Stimulated activated CD8-positive, alpha-beta memory T cell treated with anti-CD3 and anti-CD28 coated beads, Interleukin-7, amount 100 ng/mL, for 4 hours (primary cell): ENCODE results near the gene ASF1A.

ENCODE experiments used
- DNase-seq, 2 donors: peaks; one replicate each; pipeline ENCODE4 v3.0.0-alpha.2; 2020; ENCODE audit warnings: low read depth in 2 of 2

ASF1A gene

GRCh38 chr6:118913161-118913560 is 19.2 kb downstream of the ASF1A start:
- no peak for DNase-seq

GRCh38 chr6:118914598-118914997 is 20.6 kb downstream of the ASF1A start:
- no peak for DNase-seq

- DNase-seq: no peak
Observed at GRCh38 chr6:118917546-118918328, 23.8 kb downstream of the ASF1A start.

GRCh38 chr6:118918329-118918725 is 24.4 kb downstream of the ASF1A start:
- DNase-seq: no peak

GRCh38 chr6:118921084-118921483 is 27.1 kb downstream of the ASF1A start:
- no peak for DNase-seq

- no peak for DNase-seq
Observed at GRCh38 chr6:118923035-118923434, 29.1 kb downstream of the ASF1A start.

- no peak for DNase-seq
Observed at GRCh38 chr6:118930680-118931079, 36.7 kb downstream of the ASF1A start.

- DNase-seq: no peak
Observed at GRCh38 chr6:118931436-118931835, 37.5 kb downstream of the ASF1A start.

GRCh38 chr6:118932421-118932820 is 38.5 kb downstream of the ASF1A start:
- DNase-seq: no peak

- DNase-seq: no peak
Observed at GRCh38 chr6:118933855-118934460, 40.0 kb downstream of the ASF1A start.

- DNase-seq: peak; percentile 56 to 84
Observed at GRCh38 chr6:118934461-118935330, 40.7 kb downstream of the ASF1A start, which contains the start of gene MCM9. TSS of gene MCM9 (minus strand) at chr6:118935159. CDS start at chr6:118931723, 3,436 bp downstream.

- DNase-seq: no peak
Observed at GRCh38 chr6:118935331-118935668, 41.3 kb downstream of the ASF1A start.

GRCh38 chr6:118935978-118936703 is 42.2 kb downstream of the ASF1A start:
- DNase-seq: no peak

- no peak for DNase-seq
Observed at GRCh38 chr6:118939683-118940082, 45.7 kb downstream of the ASF1A start.

- DNase-seq: no peak
Observed at GRCh38 chr6:118940770-118941169, 46.8 kb downstream of the ASF1A start.

- no peak for DNase-seq
Observed at GRCh38 chr6:118945217-118945616, 51.3 kb downstream of the ASF1A start.

GRCh38 chr6:118952683-118953082 is 58.7 kb downstream of the ASF1A start:
- DNase-seq: no peak

- DNase-seq: no peak
Observed at GRCh38 chr6:118953391-118953790, 59.4 kb downstream of the ASF1A start.
